OCI-M2 (cell line): ENCODE measurements around the gene PCSK1.
"Not testable (repeated sequence)": the region's sequence is repeated elsewhere in the genome, so short reads cannot be mapped to it uniquely, and the experiment has no call there.

ENCODE experiments used
- DNase-seq: peaks from one replicate; lab custom pipeline; 2025; ENCODE audit not compliant: unreplicated experiment; lab: John Stamatoyannopoulos, UW

PCSK1 gene

GRCh38 chr5:96427824-96428223 lies 5.2 kb downstream of the PCSK1 start:
- DNase-seq: no peak

GRCh38 chr5:96426831-96427230 lies 6.2 kb downstream of the PCSK1 start:
- DNase-seq: no peak

GRCh38 chr5:96425443-96425842 lies 7.6 kb downstream of the PCSK1 start:
- no peak for DNase-seq

- DNase-seq: no peak
These were observed 17.2 kb downstream of the PCSK1 start for GRCh38 chr5:96415897-96416296.

GRCh38 chr5:96412868-96413449 lies 20.1 kb downstream of the PCSK1 start:
- DNase-seq: no peak

GRCh38 chr5:96410013-96410412 lies 23.0 kb downstream of the PCSK1 start:
- no peak for DNase-seq

GRCh38 chr5:96408841-96409538 lies 24.1 kb downstream of the PCSK1 start:
- DNase-seq: no peak

GRCh38 chr5:96408210-96408777 lies 24.8 kb downstream of the PCSK1 start:
- no peak for DNase-seq

GRCh38 chr5:96407436-96407835 lies 25.6 kb downstream of the PCSK1 start:
- no peak for DNase-seq

- no peak for DNase-seq
These were observed 28.7 kb downstream of the PCSK1 start for GRCh38 chr5:96404191-96404867.

- DNase-seq: no peak
These were observed 30.5 kb downstream of the PCSK1 start for GRCh38 chr5:96402500-96402899.

GRCh38 chr5:96396878-96397277 lies 36.2 kb downstream of the PCSK1 start:
- DNase-seq: no peak

- DNase-seq: not testable (repeated sequence)
These were observed 37.8 kb downstream of the PCSK1 start for GRCh38 chr5:96395295-96395694.

- no peak for DNase-seq
These were observed 41.1 kb downstream of the PCSK1 start for GRCh38 chr5:96391921-96392320.

- no peak for DNase-seq
These were observed 44.9 kb downstream of the PCSK1 start for GRCh38 chr5:96388176-96388575.

- no peak for DNase-seq
These were observed 45.4 kb downstream of the PCSK1 start for GRCh38 chr5:96387616-96388015.

GRCh38 chr5:96385538-96385937 lies 47.5 kb downstream of the PCSK1 start:
- no peak for DNase-seq

GRCh38 chr5:96384353-96384752 lies 48.7 kb downstream of the PCSK1 start:
- no peak for DNase-seq

- no peak for DNase-seq
These were observed 51.5 kb downstream of the PCSK1 start for GRCh38 chr5:96381526-96381925.

GRCh38 chr5:96379896-96380295 lies 53.2 kb downstream of the PCSK1 start:
- no peak for DNase-seq

- DNase-seq: no peak
These were observed 55.5 kb downstream of the PCSK1 start for GRCh38 chr5:96377597-96377996.

- DNase-seq: no peak
These were observed 55.9 kb downstream of the PCSK1 start for GRCh38 chr5:96377167-96377566.
